ENCODE results near the gene PLPPR4.
A peak's percentile ranks its signal among the peaks of the same experiment; 100 is the strongest.

Gene PLPPR4, protein sequence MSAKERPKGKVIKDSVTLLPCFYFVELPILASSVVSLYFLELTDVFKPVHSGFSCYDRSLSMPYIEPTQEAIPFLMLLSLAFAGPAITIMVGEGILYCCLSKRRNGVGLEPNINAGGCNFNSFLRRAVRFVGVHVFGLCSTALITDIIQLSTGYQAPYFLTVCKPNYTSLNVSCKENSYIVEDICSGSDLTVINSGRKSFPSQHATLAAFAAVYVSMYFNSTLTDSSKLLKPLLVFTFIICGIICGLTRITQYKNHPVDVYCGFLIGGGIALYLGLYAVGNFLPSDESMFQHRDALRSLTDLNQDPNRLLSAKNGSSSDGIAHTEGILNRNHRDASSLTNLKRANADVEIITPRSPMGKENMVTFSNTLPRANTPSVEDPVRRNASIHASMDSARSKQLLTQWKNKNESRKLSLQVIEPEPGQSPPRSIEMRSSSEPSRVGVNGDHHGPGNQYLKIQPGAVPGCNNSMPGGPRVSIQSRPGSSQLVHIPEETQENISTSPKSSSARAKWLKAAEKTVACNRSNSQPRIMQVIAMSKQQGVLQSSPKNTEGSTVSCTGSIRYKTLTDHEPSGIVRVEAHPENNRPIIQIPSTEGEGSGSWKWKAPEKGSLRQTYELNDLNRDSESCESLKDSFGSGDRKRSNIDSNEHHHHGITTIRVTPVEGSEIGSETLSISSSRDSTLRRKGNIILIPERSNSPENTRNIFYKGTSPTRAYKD

DNA sequence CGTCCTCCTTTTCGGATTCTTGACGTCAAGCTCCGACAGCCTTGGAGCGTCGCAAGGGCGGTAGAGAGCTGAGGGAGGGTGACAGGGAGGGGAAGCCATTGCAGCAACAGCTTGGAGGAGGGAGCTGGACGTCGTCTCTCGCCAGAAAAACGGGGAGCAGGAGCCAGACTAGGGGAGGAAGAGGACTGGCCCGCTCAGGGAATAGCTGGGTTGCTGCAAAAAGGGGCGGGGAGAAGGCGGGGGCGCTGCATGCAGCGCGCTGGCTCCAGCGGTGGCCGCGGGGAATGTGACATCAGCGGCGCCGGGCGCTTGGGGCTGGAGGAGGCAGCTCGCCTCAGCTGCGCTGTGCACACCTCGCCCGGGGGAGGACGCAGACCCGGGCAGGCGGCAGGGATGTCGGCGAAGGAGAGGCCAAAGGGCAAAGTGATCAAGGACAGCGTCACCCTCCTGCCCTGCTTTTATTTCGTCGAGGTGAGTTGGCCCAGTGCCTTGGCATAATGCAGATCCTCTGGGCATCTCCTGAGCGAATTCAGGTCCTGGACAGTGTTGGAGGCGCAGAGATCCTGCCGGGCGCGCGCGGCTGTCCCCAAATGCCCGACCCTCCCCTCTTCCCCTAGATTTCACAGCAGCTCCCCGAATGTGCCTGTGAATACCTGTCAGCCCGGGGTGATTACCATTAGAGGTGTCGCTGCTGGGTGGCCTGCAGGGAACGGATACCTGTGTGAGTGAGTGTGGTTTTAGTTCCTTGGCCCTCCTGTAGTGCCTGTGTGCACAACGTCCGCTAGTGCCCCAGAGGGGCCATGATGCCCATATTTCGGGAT, at the start of gene PLPPR4:
Gene PLPPR4, plus strand, starts transcription at position 292 of the 821 bp plus-strand sequence. Its CDS starts 102 bp downstream, at position 394.
- Histone ChIP-seq H3K4me3 (ENCODE audit: low read depth in 1 of 2, low read length in 2 of 2) (peak within 1 kb of the TSS; percentile 37 to 53), H3K36me3 (ENCODE audit: control insufficient read depth in 1 of 2, insufficient read depth in 2 of 2, low read length in 2 of 2) (no peaks in the 10 kb centered on the region), H3K27ac (ENCODE audit: low read depth, low read length) (no peak within 1 kb of the TSS), H3K4me1 (ENCODE audit: control insufficient read depth in 1 of 2, insufficient read depth in 2 of 2, low read length in 2 of 2) (peaks cover 0 to 6% of the 10 kb centered on the region in 2 donors), H3K27me3 (ENCODE audit: control insufficient read depth in 1 of 2, insufficient read depth in 2 of 2, low read length in 2 of 2) (peaks cover 12 to 17% of the 10 kb centered on the region in 2 donors), H3K9ac (ENCODE audit: low read depth in 1 of 2, low read length in 2 of 2) (no peak within 1 kb of the TSS), H3K9me3 (ENCODE audit: control insufficient read depth in 1 of 2, low read length in 2 of 2) (no peaks in the 10 kb centered on the region)

DNA sequence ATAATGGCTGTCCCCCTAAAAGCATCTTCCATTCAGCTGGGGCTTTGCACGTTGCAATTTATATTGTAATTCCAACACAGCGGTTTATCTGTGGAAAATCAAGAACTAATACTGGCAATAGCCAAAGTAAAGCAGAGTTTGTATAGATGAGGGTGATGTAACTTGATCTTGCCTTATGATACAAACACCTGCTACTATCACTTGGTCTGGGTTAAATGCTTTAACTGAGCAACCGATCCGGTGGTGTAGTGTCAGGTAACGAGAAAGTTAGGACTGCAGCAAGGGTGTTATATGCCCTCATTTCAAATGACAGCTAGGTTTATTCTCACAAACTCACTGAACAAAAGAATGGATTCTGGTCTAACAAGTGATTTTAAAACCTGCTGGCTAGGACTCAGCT, 47.3 kb upstream of the PLPPR4 start:
- H3K4me3 ChIP-seq (ENCODE audit: low read depth in 1 of 2, low read length in 2 of 2): no peak overlapping the region

DNA sequence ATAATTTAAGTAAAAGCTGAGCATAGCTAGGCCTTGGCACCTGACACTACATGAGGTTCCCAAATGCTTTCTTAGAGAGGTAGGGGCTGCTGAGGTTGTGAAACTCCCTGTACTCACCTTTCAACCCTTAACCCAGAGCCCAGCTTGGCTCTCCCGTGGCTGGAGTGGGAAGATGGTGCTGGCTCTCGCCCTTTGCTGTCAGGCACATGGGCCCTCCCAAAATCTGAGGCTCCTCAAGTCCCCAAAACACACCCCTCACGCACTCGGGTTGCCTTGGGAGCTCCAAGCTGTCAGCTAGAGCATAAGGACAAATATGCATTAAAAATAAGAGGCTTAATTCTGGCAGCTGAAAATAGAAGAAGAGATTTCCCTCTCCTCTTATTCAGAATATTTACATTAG, 46.7 kb upstream of the PLPPR4 start:
- H3K4me1 ChIP-seq (ENCODE audit: control insufficient read depth in 1 of 2, insufficient read depth in 2 of 2, low read length in 2 of 2): no peaks in the 10 kb centered on the region
- no peaks in the 10 kb centered on the region for H3K27me3 ChIP-seq (ENCODE audit: control insufficient read depth in 1 of 2, insufficient read depth in 2 of 2, low read length in 2 of 2)
- H3K4me3 ChIP-seq (ENCODE audit: low read depth in 1 of 2, low read length in 2 of 2): no peak overlapping the region
- H3K36me3 ChIP-seq (ENCODE audit: control insufficient read depth in 1 of 2, insufficient read depth in 2 of 2, low read length in 2 of 2): no peaks in the 10 kb centered on the region
- no peak overlapping the region for H3K9ac ChIP-seq (ENCODE audit: low read depth in 1 of 2, low read length in 2 of 2)
- H3K9me3 ChIP-seq (ENCODE audit: control insufficient read depth in 1 of 2, low read length in 2 of 2): no peaks in the 10 kb centered on the region
- H3K27ac ChIP-seq (ENCODE audit: low read depth, low read length): no peak overlapping the region

More for the DNA sequence above, 47.3 kb upstream of the PLPPR4 start:
- Histone ChIP-seq H3K4me1 (ENCODE audit: control insufficient read depth in 1 of 2, insufficient read depth in 2 of 2, low read length in 2 of 2) (no peaks in the 10 kb centered on the region), H3K9me3 (ENCODE audit: control insufficient read depth in 1 of 2, low read length in 2 of 2) (no peaks in the 10 kb centered on the region), H3K27me3 (ENCODE audit: control insufficient read depth in 1 of 2, insufficient read depth in 2 of 2, low read length in 2 of 2) (no peaks in the 10 kb centered on the region), H3K36me3 (ENCODE audit: control insufficient read depth in 1 of 2, insufficient read depth in 2 of 2, low read length in 2 of 2) (no peaks in the 10 kb centered on the region), H3K9ac (ENCODE audit: low read depth in 1 of 2, low read length in 2 of 2) (no peak overlapping the region), H3K27ac (ENCODE audit: low read depth, low read length) (no peak overlapping the region)

DNA sequence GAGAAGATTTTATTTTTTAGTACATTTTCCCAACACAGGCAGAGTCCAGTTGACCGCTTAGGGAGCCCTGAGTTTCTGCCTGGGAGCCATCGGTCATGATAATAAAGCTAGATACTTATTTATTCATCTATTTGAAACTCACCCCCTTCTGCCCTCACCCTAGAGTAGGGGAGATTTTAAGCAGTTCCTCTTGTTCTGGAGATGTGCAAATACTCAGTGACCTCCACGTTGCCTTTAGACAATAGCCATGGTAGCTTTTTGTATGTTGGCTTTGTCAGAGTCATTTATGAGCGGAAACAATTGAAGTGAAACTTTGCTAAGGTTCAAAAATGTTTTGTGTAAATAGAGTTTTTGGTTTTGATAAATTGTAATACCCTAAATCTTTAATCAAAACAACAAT, 45.7 kb upstream of the PLPPR4 start:
- Histone ChIP-seq H3K36me3 (ENCODE audit: control insufficient read depth in 1 of 2, insufficient read depth in 2 of 2, low read length in 2 of 2) (no peaks in the 10 kb centered on the region), H3K9me3 (ENCODE audit: control insufficient read depth in 1 of 2, low read length in 2 of 2) (no peaks in the 10 kb centered on the region), H3K27ac (ENCODE audit: low read depth, low read length) (no peak overlapping the region), H3K4me3 (ENCODE audit: low read depth in 1 of 2, low read length in 2 of 2) (no peak overlapping the region), H3K27me3 (ENCODE audit: control insufficient read depth in 1 of 2, insufficient read depth in 2 of 2, low read length in 2 of 2) (no peaks in the 10 kb centered on the region), H3K9ac (ENCODE audit: low read depth in 1 of 2, low read length in 2 of 2) (no peak overlapping the region), H3K4me1 (ENCODE audit: control insufficient read depth in 1 of 2, insufficient read depth in 2 of 2, low read length in 2 of 2) (no peaks in the 10 kb centered on the region)

DNA sequence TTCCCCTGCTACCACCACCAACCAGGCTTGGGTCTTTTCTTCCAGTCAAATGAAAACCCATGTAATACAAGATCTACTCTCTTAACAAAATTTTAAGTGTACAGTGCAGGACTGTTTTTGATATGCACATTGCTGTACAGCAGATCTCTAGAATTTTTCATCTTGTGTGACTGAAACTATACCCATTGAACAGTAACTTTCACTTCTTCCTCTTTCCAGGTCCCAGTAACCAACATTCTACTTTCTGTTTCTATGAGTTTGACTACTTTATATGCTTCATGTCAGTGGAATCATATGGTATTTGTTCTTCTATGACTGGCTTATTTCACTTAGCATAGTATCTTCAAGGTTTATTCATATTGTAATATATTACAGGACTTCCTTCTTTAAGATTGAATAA, 45.3 kb upstream of the PLPPR4 start:
- Histone ChIP-seq H3K4me1 (ENCODE audit: control insufficient read depth in 1 of 2, insufficient read depth in 2 of 2, low read length in 2 of 2) (no peaks in the 10 kb centered on the region), H3K27ac (ENCODE audit: low read depth, low read length) (no peak overlapping the region), H3K9me3 (ENCODE audit: control insufficient read depth in 1 of 2, low read length in 2 of 2) (no peaks in the 10 kb centered on the region), H3K9ac (ENCODE audit: low read depth in 1 of 2, low read length in 2 of 2) (no peak overlapping the region), H3K27me3 (ENCODE audit: control insufficient read depth in 1 of 2, insufficient read depth in 2 of 2, low read length in 2 of 2) (no peaks in the 10 kb centered on the region), H3K36me3 (ENCODE audit: control insufficient read depth in 1 of 2, insufficient read depth in 2 of 2, low read length in 2 of 2) (no peaks in the 10 kb centered on the region), H3K4me3 (ENCODE audit: low read depth in 1 of 2, low read length in 2 of 2) (no peak overlapping the region)

DNA sequence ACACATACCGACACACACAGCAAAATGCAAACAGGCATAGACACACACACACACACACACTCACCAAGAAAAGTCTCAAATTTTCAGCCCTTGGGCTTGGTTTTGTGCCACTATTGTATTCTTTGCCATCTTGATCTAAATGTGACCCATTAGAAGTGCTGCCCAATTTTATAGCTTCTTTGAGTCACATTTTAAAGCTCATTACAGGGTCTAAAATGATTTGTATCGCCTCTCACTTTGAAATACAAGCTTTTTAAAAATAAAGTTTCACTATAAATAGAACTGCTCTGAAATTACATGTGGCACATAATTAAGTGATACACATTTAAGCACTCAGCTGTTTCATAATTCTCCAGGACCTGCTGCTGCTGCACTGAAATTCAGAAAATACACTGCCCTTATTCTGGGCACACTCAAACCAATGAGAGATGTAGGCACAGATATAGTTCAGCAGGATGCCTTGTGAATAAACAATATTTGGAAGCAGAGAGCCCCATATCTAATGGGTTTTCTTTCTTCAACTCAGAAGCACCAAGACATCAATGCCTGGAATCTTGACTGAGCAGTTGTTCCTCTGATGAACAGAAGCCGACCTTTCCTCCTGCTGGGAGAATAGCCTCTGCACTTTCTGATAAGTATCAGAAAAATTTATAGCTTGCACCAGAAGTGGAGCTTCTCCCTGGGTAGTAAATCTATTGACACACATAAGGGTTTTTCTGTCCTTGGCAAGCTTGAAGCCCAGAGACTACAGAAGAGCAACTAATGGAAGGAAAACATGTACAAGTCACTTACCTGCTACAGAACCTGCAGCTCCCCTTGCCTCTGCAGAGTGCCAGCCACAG, 37.0 kb upstream of the PLPPR4 start:
- Histone ChIP-seq H3K9ac (ENCODE audit: low read depth in 1 of 2, low read length in 2 of 2) (no peak overlapping the region), H3K4me3 (ENCODE audit: low read depth in 1 of 2, low read length in 2 of 2) (no peak overlapping the region), H3K9me3 (ENCODE audit: control insufficient read depth in 1 of 2, low read length in 2 of 2) (no peaks in the 10 kb centered on the region), H3K36me3 (ENCODE audit: control insufficient read depth in 1 of 2, insufficient read depth in 2 of 2, low read length in 2 of 2) (no peaks in the 10 kb centered on the region), H3K27ac (ENCODE audit: low read depth, low read length) (no peak overlapping the region), H3K27me3 (ENCODE audit: control insufficient read depth in 1 of 2, insufficient read depth in 2 of 2, low read length in 2 of 2) (no peaks in the 10 kb centered on the region), H3K4me1 (ENCODE audit: control insufficient read depth in 1 of 2, insufficient read depth in 2 of 2, low read length in 2 of 2) (no peaks in the 10 kb centered on the region)

DNA sequence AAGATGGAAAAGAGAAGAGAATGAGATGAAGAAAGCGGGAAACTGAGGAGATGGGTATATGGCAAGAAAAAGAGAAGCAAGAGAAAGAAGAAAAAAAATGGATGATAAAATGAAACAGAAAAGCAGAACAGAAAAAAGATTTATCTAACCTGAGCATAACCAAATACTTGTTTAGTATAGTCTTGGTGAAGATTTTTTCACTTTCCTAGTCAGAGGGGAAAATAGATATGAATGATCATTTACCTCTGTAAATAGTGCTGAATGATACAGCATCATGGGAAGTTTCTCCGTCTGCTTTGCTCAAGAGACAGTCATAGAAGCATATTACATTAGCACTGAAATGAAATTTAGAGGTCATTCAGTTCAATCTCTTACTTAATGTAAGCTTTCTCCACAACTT, 36.1 kb upstream of the PLPPR4 start:
- Histone ChIP-seq H3K4me1 (ENCODE audit: control insufficient read depth in 1 of 2, insufficient read depth in 2 of 2, low read length in 2 of 2) (no peaks in the 10 kb centered on the region), H3K9ac (ENCODE audit: low read depth in 1 of 2, low read length in 2 of 2) (no peak overlapping the region), H3K27me3 (ENCODE audit: control insufficient read depth in 1 of 2, insufficient read depth in 2 of 2, low read length in 2 of 2) (no peaks in the 10 kb centered on the region), H3K9me3 (ENCODE audit: control insufficient read depth in 1 of 2, low read length in 2 of 2) (no peaks in the 10 kb centered on the region), H3K36me3 (ENCODE audit: control insufficient read depth in 1 of 2, insufficient read depth in 2 of 2, low read length in 2 of 2) (no peaks in the 10 kb centered on the region), H3K4me3 (ENCODE audit: low read depth in 1 of 2, low read length in 2 of 2) (no peak overlapping the region), H3K27ac (ENCODE audit: low read depth, low read length) (no peak overlapping the region)

DNA sequence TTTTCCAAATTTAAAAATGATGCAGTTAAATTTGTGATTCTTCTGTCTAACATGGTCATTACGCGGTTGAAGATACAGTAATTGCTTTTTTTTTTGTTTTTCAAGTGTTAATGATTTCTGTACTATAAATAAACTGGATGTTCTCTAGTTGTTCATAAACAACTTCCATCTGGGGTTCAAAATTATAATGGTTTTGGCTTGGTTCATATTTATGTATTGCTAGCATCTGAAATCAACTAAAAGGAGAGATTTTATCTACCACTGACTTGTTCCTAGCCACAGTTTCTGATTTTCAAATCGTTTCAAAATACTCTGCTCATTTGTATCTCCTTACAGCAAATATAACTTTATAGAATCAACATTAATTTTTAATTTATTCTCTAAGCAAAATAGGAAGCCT, 35.2 kb upstream of the PLPPR4 start:
- H3K36me3 ChIP-seq (ENCODE audit: control insufficient read depth in 1 of 2, insufficient read depth in 2 of 2, low read length in 2 of 2): no peaks in the 10 kb centered on the region
- H3K27me3 ChIP-seq (ENCODE audit: control insufficient read depth in 1 of 2, insufficient read depth in 2 of 2, low read length in 2 of 2): no peaks in the 10 kb centered on the region
- no peaks in the 10 kb centered on the region for H3K9me3 ChIP-seq (ENCODE audit: control insufficient read depth in 1 of 2, low read length in 2 of 2)

DNA sequence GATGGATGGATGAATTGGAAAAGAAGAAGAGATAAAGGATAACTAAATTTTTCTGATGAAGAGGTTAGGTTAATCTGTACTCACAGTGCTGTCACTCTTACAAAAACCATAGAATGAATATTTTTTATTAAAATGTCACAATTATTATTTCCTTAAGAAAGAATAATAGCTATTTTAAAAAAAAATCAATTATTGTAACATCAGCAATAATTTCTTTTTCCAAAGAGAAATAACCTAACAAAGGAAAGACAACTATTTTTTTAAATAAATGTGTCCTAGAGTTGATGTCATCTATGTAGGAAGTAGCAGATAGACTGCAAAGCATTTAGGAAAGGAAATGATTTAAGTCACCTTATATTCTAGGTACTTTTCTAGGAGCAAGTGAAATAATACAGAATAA, 33.6 kb upstream of the PLPPR4 start:
- Histone ChIP-seq H3K9me3 (ENCODE audit: control insufficient read depth in 1 of 2, low read length in 2 of 2) (no peaks in the 10 kb centered on the region), H3K9ac (ENCODE audit: low read depth in 1 of 2, low read length in 2 of 2) (no peak overlapping the region), H3K36me3 (ENCODE audit: control insufficient read depth in 1 of 2, insufficient read depth in 2 of 2, low read length in 2 of 2) (no peaks in the 10 kb centered on the region), H3K27me3 (ENCODE audit: control insufficient read depth in 1 of 2, insufficient read depth in 2 of 2, low read length in 2 of 2) (no peaks in the 10 kb centered on the region), H3K4me3 (ENCODE audit: low read depth in 1 of 2, low read length in 2 of 2) (no peak overlapping the region), H3K27ac (ENCODE audit: low read depth, low read length) (no peak overlapping the region), H3K4me1 (ENCODE audit: control insufficient read depth in 1 of 2, insufficient read depth in 2 of 2, low read length in 2 of 2) (no peaks in the 10 kb centered on the region)

More for the DNA sequence above, 35.2 kb upstream of the PLPPR4 start:
- Histone ChIP-seq H3K27ac (ENCODE audit: low read depth, low read length) (no peak overlapping the region), H3K4me3 (ENCODE audit: low read depth in 1 of 2, low read length in 2 of 2) (no peak overlapping the region), H3K9ac (ENCODE audit: low read depth in 1 of 2, low read length in 2 of 2) (no peak overlapping the region), H3K4me1 (ENCODE audit: control insufficient read depth in 1 of 2, insufficient read depth in 2 of 2, low read length in 2 of 2) (no peaks in the 10 kb centered on the region)
